Chondrocyte (in vitro differentiated cells): ENCODE results near the gene SPRED2. TPM values are rescaled to one million over a fixed set of nuclear protein-coding genes. Genes with fewer than 3 reads are reported as not detected.

Experiments
- DNase-seq: peaks from one replicate; pipeline ENCODE4 v3.0.0; 2021; ENCODE audit warnings: mixed read lengths, low spot score
- H3K27ac Mint-ChIP-seq: one replicate; pipeline ENCODE4 v1.8.0; 2021; ENCODE audit warnings: mild to moderate bottlenecking, moderate library complexity, mixed read lengths; ENCODE audit not compliant: unreplicated experiment
- H3K27me3 Mint-ChIP-seq: 2 replicates; pipeline ENCODE4 v1.8.0; 2021; ENCODE audit warnings: low read depth, mixed read lengths
- H3K36me3 Mint-ChIP-seq: 2 replicates; pipeline ENCODE4 v1.8.0; 2021; ENCODE audit warnings: low read depth, mixed read lengths
- H3K4me1 Mint-ChIP-seq: 2 replicates; pipeline ENCODE4 v1.8.0; 2021; ENCODE audit warnings: low read depth, mild to moderate bottlenecking, mixed read lengths
- H3K4me3 Mint-ChIP-seq: one replicate; pipeline ENCODE4 v1.8.0; 2021; ENCODE audit warnings: mild to moderate bottlenecking, moderate library complexity, mixed read lengths; ENCODE audit not compliant: unreplicated experiment
- H3K9me3 Mint-ChIP-seq: 2 replicates; pipeline ENCODE4 v1.8.0; 2021; ENCODE audit warnings: low read depth, mixed read lengths
- CTCF ChIP-seq: fragments of 200-600 bp; sonication (generic); IDR thresholded peaks from 2 replicates; pipeline ENCODE4 v1.5.0; 2021; ENCODE audit warnings: antibody characterized with exemption, mild to moderate bottlenecking, moderate library complexity
- total RNA-seq: library from RNA; stranded (reverse); gene quantifications from 3 replicates; pipeline ENCODE4 v1.2.1, GENCODE V29; 2021

SPRED2 gene
- total RNA-seq, 1 donor from 2014 or later: 23.1 TPM

- H3K4me1 Mint-ChIP-seq: peaks cover 42% of the 10 kb centered on the region
- H3K4me3 Mint-ChIP-seq: no peak overlapping the region
- H3K36me3 Mint-ChIP-seq: no peaks in the 10 kb centered on the region
- no peak overlapping the region for H3K27ac Mint-ChIP-seq
- DNase-seq: no peak
- TF ChIP-seq CTCF: no peak
- no peaks in the 10 kb centered on the region for H3K9me3 Mint-ChIP-seq
- H3K27me3 Mint-ChIP-seq: no peaks in the 10 kb centered on the region
These were observed 59.8 kb downstream of the SPRED2 start for GRCh38 chr2:65372619-65373018.

- no peaks in the 10 kb centered on the region for H3K27me3 Mint-ChIP-seq
- no peak for DNase-seq
- H3K36me3 Mint-ChIP-seq: no peaks in the 10 kb centered on the region
- H3K4me1 Mint-ChIP-seq: peaks cover 50% of the 10 kb centered on the region
- H3K27ac Mint-ChIP-seq: peak overlapping the region; percentile 50
- H3K4me3 Mint-ChIP-seq: no peak overlapping the region
- no peak for TF ChIP-seq CTCF
- H3K9me3 Mint-ChIP-seq: no peaks in the 10 kb centered on the region
These were observed 61.3 kb downstream of the SPRED2 start for GRCh38 chr2:65371074-65371434.

GRCh38 chr2:65370387-65371073, 61.9 kb downstream of the SPRED2 start:
- Mint-ChIP-seq H3K4me1 (peaks cover 53% of the 10 kb centered on the region), H3K36me3 (no peaks in the 10 kb centered on the region), H3K9me3 (no peaks in the 10 kb centered on the region), H3K27ac (peak overlapping the region; percentile 50), H3K4me3 (no peak overlapping the region), H3K27me3 (no peaks in the 10 kb centered on the region)
- DNase-seq: no peak
- TF ChIP-seq CTCF: no peak

GRCh38 chr2:65369980-65370379, 62.4 kb downstream of the SPRED2 start:
- Mint-ChIP-seq H3K4me1 (peaks cover 58% of the 10 kb centered on the region), H3K36me3 (no peaks in the 10 kb centered on the region)

GRCh38 chr2:65369574-65369973, 62.8 kb downstream of the SPRED2 start:
- Mint-ChIP-seq H3K27me3 (no peaks in the 10 kb centered on the region), H3K4me1 (peaks cover 57% of the 10 kb centered on the region), H3K4me3 (no peak overlapping the region), H3K27ac (no peak overlapping the region), H3K9me3 (no peaks in the 10 kb centered on the region), H3K36me3 (no peaks in the 10 kb centered on the region)
- no peak for TF ChIP-seq CTCF
- DNase-seq: no peak

More at GRCh38 chr2:65369980-65370379, 62.4 kb downstream of the SPRED2 start:
- no peak for DNase-seq
- H3K27ac Mint-ChIP-seq: no peak overlapping the region
- no peaks in the 10 kb centered on the region for H3K27me3 Mint-ChIP-seq
- TF ChIP-seq CTCF: no peak
- H3K4me3 Mint-ChIP-seq: no peak overlapping the region
- H3K9me3 Mint-ChIP-seq: no peaks in the 10 kb centered on the region
